GM19467 (cell line): ENCODE results near the gene KIF26B.

Source experiments
- ATAC-seq: cut with Tn5 transposase; IDR thresholded peaks from one replicate; pipeline ENCODE4 v1.9.1; 2021; ENCODE audit warnings: mild to moderate bottlenecking, moderate library complexity; ENCODE audit not compliant: unreplicated experiment

Gene KIF26B

GRCh38 chr1:245234217-245235081, 79.7 kb downstream of the KIF26B start:
- ATAC-seq = no peak

- ATAC-seq = no peak
Observed at GRCh38 chr1:245235156-245235555, 80.4 kb downstream of the KIF26B start.

- no peak for ATAC-seq
Observed at GRCh38 chr1:245240648-245241165, 85.9 kb downstream of the KIF26B start.

- no peak for ATAC-seq
Observed at GRCh38 chr1:245241526-245242130, 86.8 kb downstream of the KIF26B start.

- ATAC-seq = no peak
Observed at GRCh38 chr1:245242989-245243388, 88.2 kb downstream of the KIF26B start.

GRCh38 chr1:245245021-245245667, 90.4 kb downstream of the KIF26B start:
- ATAC-seq = no peak

GRCh38 chr1:245246433-245246832, 91.6 kb downstream of the KIF26B start:
- no peak for ATAC-seq

- no peak for ATAC-seq
Observed at GRCh38 chr1:245247356-245247755, 92.6 kb downstream of the KIF26B start.

GRCh38 chr1:245247801-245248200, 93.0 kb downstream of the KIF26B start:
- no peak for ATAC-seq

GRCh38 chr1:245248231-245248731, 93.5 kb downstream of the KIF26B start:
- ATAC-seq = no peak

- no peak for ATAC-seq
Observed at GRCh38 chr1:245255783-245256182, 101.0 kb downstream of the KIF26B start.

GRCh38 chr1:245256528-245256927, 101.7 kb downstream of the KIF26B start:
- no peak for ATAC-seq

GRCh38 chr1:245258271-245258920, 103.6 kb downstream of the KIF26B start:
- ATAC-seq = no peak

- ATAC-seq = no peak
Observed at GRCh38 chr1:245260110-245260882, 105.5 kb downstream of the KIF26B start.

GRCh38 chr1:245260883-245261282, 106.1 kb downstream of the KIF26B start:
- ATAC-seq = no peak

- no peak for ATAC-seq
Observed at GRCh38 chr1:245261786-245262185, 107.0 kb downstream of the KIF26B start.

- no peak for ATAC-seq
Observed at GRCh38 chr1:245263529-245264095, 108.8 kb downstream of the KIF26B start.

GRCh38 chr1:245264226-245264625, 109.4 kb downstream of the KIF26B start:
- no peak for ATAC-seq

GRCh38 chr1:245266105-245266504, 111.3 kb downstream of the KIF26B start:
- no peak for ATAC-seq

GRCh38 chr1:245270063-245270462, 115.3 kb downstream of the KIF26B start:
- no peak for ATAC-seq
